Measurements from ENCODE around the gene ATXN1. TPM values are rescaled to one million over a fixed set of nuclear protein-coding genes. Genes with fewer than 3 reads are reported as not detected.

ATXN1 gene
- total RNA-seq, 1 experiment from 2014 or later, result 5.6 TPM

DNA sequence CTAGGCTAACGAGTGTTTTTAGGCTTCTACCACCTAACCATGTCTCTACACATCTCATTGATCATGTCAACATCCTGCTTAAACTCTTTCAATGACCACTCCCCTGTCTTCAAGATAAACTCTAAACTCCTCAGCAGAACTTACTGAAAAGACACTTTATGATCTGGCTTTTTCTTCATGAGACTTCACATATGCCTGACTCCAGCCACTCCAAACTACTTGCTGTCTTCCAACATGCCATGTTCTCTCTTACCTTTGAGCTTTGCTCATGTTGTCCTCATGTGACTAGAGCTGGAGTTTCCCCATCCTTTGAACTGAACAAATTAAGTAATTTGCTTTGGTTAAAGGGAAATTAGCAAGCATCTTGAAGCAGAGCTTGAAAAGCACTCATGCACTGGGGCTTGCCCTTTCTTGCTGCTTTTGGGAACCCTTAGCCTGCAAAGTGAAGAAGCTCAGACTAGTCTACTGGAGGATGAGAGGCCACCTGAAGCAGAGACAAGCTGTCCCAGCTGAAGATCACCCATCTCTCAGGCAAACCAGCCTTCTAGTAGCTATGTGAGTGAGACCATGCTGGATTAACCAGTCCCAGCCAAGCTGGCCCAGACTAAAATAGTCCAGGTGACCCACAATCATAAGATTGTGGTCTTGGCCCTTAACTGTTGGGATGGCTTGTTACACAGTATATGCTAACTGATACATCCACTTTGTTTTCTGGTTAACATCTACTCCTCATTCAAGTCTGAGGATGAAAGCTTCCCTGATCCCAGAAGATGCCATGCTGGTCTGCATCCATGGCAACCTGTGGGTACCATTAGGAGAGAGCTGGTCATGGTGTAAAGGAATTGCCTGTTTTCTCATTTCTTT is 287.1 kb downstream of the ATXN1 start:
- H3K23ac ChIP-seq (ENCODE audit: insufficient read length, low read depth, low read length), result no peak overlapping the region
- H2AK5ac ChIP-seq (ENCODE audit: insufficient read length, low read length), result no peak overlapping the region
- H3K79me1 ChIP-seq (ENCODE audit: insufficient read depth, low read depth, low read length, poor library complexity, severe bottlenecking), result no peaks in the 10 kb centered on the region
- peaks cover 0 to 2% of the 10 kb centered on the region in 2 experiments; a peak in 1 of 4 replicates for H3K4me1 Mint-ChIP-seq
- no peaks in the 10 kb centered on the region for H3K9me3 Mint-ChIP-seq
- H3K14ac ChIP-seq (ENCODE audit: insufficient read depth, low read length), result no peak overlapping the region
- no peak overlapping the region for H3K4ac ChIP-seq (ENCODE audit: low read depth, low read length)
- no peak overlapping the region; a peak in 1 of 7 replicates for H3K27ac Mint-ChIP-seq
- H2BK120ac ChIP-seq (ENCODE audit: low read depth, low read length, poor library complexity, severe bottlenecking), result no peak overlapping the region
- H4K91ac ChIP-seq (ENCODE audit: insufficient read length, low read depth, low read length), result no peak overlapping the region
- no peak for DNase-seq
- H3K36me3 Mint-ChIP-seq (ENCODE audit: insufficient read depth in 1 of 3, low read depth in 3 of 3), result peaks cover 0 to 2% (median 0%) of the 10 kb centered on the region in 3 experiments; a peak in 1 of 7 replicates
- no peaks in the 10 kb centered on the region for H3K9me3 ChIP-seq (ENCODE audit: control insufficient read depth, low read depth, low read length)
- no peaks in the 10 kb centered on the region for H3K79me2 ChIP-seq (ENCODE audit: insufficient read depth, low read length)
- H3T11ph ChIP-seq (ENCODE audit: low read length), result no peak overlapping the region
- H3K18ac ChIP-seq (ENCODE audit: insufficient read length, low read depth, low read length), result no peak overlapping the region
- H3K23me2 ChIP-seq (ENCODE audit: insufficient read length, low read depth, low read length, poor library complexity, severe bottlenecking), result no peaks in the 10 kb centered on the region
- no peak overlapping the region for H4K5ac ChIP-seq (ENCODE audit: insufficient read length, low read depth, low read length)
- no peak overlapping the region for H2BK15ac ChIP-seq (ENCODE audit: low read depth, low read length)
- H3K4me1 ChIP-seq (ENCODE audit: insufficient read depth, low read length), result no peaks in the 10 kb centered on the region
- no peak overlapping the region for H2BK5ac ChIP-seq (ENCODE audit: insufficient read length, low read length)
- no peaks in the 10 kb centered on the region for H4K20me1 ChIP-seq (ENCODE audit: control insufficient read depth, insufficient read depth, insufficient read length)
- no peak overlapping the region for H2BK12ac ChIP-seq (ENCODE audit: insufficient read length, low read depth, low read length)
- H3K27me3 ChIP-seq (ENCODE audit: insufficient read depth, low read length), result no peaks in the 10 kb centered on the region
- no CpG with 5 or more reads among the region's 1 CpG for WGBS (ENCODE audit: extremely low coverage, insufficient read length, low lambda C conversion rate)
- H3K4me3 Mint-ChIP-seq, result no peak overlapping the region
- H3K27me3 Mint-ChIP-seq (ENCODE audit: low read depth), result no peaks in the 10 kb centered on the region
- H2BK20ac ChIP-seq (ENCODE audit: low read depth, low read length, poor library complexity, severe bottlenecking), result no peak overlapping the region
- H3K9ac ChIP-seq (ENCODE audit: extremely low read depth, insufficient read length, low read length), result no peak overlapping the region
- H3K27ac ChIP-seq (ENCODE audit: insufficient read length, low read depth, low read length), result no peak overlapping the region
- no peak overlapping the region for H3K56ac ChIP-seq (ENCODE audit: insufficient read length, low read depth, low read length)
- H4K8ac ChIP-seq (replicated peaks; ENCODE audit: insufficient read length, low read depth, low read length), result no peak overlapping the region
- H3K4me2 ChIP-seq (ENCODE audit: insufficient read depth, insufficient read length, low read length), result no peak overlapping the region
- TF ChIP-seq, protein P1, sequence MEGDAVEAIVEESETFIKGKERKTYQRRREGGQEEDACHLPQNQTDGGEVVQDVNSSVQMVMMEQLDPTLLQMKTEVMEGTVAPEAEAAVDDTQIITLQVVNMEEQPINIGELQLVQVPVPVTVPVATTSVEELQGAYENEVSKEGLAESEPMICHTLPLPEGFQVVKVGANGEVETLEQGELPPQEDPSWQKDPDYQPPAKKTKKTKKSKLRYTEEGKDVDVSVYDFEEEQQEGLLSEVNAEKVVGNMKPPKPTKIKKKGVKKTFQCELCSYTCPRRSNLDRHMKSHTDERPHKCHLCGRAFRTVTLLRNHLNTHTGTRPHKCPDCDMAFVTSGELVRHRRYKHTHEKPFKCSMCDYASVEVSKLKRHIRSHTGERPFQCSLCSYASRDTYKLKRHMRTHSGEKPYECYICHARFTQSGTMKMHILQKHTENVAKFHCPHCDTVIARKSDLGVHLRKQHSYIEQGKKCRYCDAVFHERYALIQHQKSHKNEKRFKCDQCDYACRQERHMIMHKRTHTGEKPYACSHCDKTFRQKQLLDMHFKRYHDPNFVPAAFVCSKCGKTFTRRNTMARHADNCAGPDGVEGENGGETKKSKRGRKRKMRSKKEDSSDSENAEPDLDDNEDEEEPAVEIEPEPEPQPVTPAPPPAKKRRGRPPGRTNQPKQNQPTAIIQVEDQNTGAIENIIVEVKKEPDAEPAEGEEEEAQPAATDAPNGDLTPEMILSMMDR (conservative IDR thresholded peaks at IDR 0.05), result no peak
- H2AFZ ChIP-seq (ENCODE audit: low read length), result no peak overlapping the region
